Subcutaneous adipose tissue (tissue), 4 donors: ENCODE measurements around the gene SCN9A. TPM values are rescaled to one million over a fixed set of nuclear protein-coding genes. Genes with fewer than 3 reads are reported as not detected.

Source experiments
- CTCF ChIP-seq: fragments of 450-650 bp; IDR thresholded peaks from one replicate; pipeline ENCODE4 v1.5.1; 2016; ENCODE audit warnings: low read depth, mild to moderate bottlenecking, control low read depth, antibody characterized with exemption, moderate library complexity
- total RNA-seq, 4 donors: library from RNA; depleted of rRNA; stranded (reverse); fragments of >200 nt; gene quantifications; one replicate each; pipeline ENCODE4 v1.1.0, GENCODE V29; 2016

Gene SCN9A
- total RNA-seq, 4 donors from 2014 or later = 8.1 to 18.9 (median 14.9) TPM

- no peak for TF ChIP-seq CTCF
These were observed 152.4 kb downstream of the SCN9A start for GRCh38 chr2:166223298-166223697.

GRCh38 chr2:166211079-166211478, 164.7 kb downstream of the SCN9A start:
- TF ChIP-seq CTCF = no peak

- no peak for TF ChIP-seq CTCF
These were observed 173.0 kb downstream of the SCN9A start for GRCh38 chr2:166202778-166203177.

- no peak for TF ChIP-seq CTCF
These were observed 178.3 kb downstream of the SCN9A start for GRCh38 chr2:166197446-166197845.

GRCh38 chr2:166193407-166193806, 182.3 kb downstream of the SCN9A start:
- TF ChIP-seq CTCF = no peak

- no peak for TF ChIP-seq CTCF
These were observed 187.7 kb downstream of the SCN9A start for GRCh38 chr2:166188084-166188483.

- TF ChIP-seq CTCF = no peak
These were observed 191.0 kb downstream of the SCN9A start for GRCh38 chr2:166184789-166185188.

GRCh38 chr2:166181813-166182154, 194.0 kb downstream of the SCN9A start:
- TF ChIP-seq CTCF = no peak
